Smooth muscle cell (in vitro differentiated cells): ENCODE data around the gene ZNF850. TPM values are rescaled to one million over a fixed set of nuclear protein-coding genes. Genes with fewer than 3 reads are reported as not detected.

Experiments
- DNase-seq: peaks from one replicate; lab custom pipeline; 2025; ENCODE audit not compliant: unreplicated experiment; lab: John Stamatoyannopoulos, UW
- H2AFZ ChIP-seq: fragments of 200-600 bp; sonication (generic); 2 replicates; pipeline ENCODE4 v1.6.0; 2016; ENCODE audit warnings: antibody characterized with exemption, low read depth, mild to moderate bottlenecking
- H3F3A ChIP-seq: fragments of 200-600 bp; sonication (generic); 2 replicates; pipeline ENCODE4 v1.6.0; 2017; ENCODE audit warnings: antibody characterized with exemption, low read depth
- H3K27ac ChIP-seq: fragments of 200-600 bp; sonication (generic); 2 replicates; pipeline ENCODE4 v1.5.1; 2016; ENCODE audit warnings: low read depth, mild to moderate bottlenecking
- H3K27me3 ChIP-seq: fragments of 200-600 bp; sonication (generic); 2 replicates; pipeline ENCODE4 v1.6.1; 2016; ENCODE audit warnings: low read depth, mild to moderate bottlenecking
- H3K36me3 ChIP-seq: fragments of 200-600 bp; sonication (generic); 2 replicates; pipeline ENCODE4 v1.5.1; 2016; ENCODE audit warnings: low read depth
- H3K4me1 ChIP-seq: fragments of 200-600 bp; sonication (generic); 2 replicates; pipeline ENCODE4 v1.5.1; 2016; ENCODE audit warnings: low read depth
- H3K4me2 ChIP-seq: fragments of 200-600 bp; sonication (generic); 2 replicates; pipeline ENCODE4 v1.6.0; 2016; ENCODE audit warnings: mild to moderate bottlenecking
- H3K4me3 ChIP-seq: fragments of 200-600 bp; sonication (generic); 2 replicates; pipeline ENCODE4 v1.5.1; 2016; ENCODE audit warnings: mild to moderate bottlenecking
- H3K79me2 ChIP-seq: fragments of 200-600 bp; sonication (generic); 2 replicates; pipeline ENCODE4 v1.6.0; 2016; ENCODE audit warnings: low read depth, mild to moderate bottlenecking
- H3K9ac ChIP-seq: fragments of 200-600 bp; sonication (generic); 2 replicates; pipeline ENCODE4 v1.6.0; 2016; ENCODE audit warnings: low read depth
- H3K9me3 ChIP-seq: fragments of 200-600 bp; sonication (generic); replicated peaks from 2 replicates; pipeline ENCODE4 v1.5.1; 2016; ENCODE audit warnings: low read depth
- H4K20me1 ChIP-seq: fragments of 200-600 bp; sonication (generic); 2 replicates; pipeline ENCODE4 v1.6.0; 2016; ENCODE audit warnings: low read depth
- CTCF ChIP-seq: fragments of 200-600 bp; sonication (generic); IDR thresholded peaks from 2 replicates; pipeline ENCODE4 v1.5.1; 2017; ENCODE audit warnings: borderline replicate concordance, mild to moderate bottlenecking, antibody characterized with exemption; ENCODE audit not compliant: insufficient read depth, poor library complexity, severe bottlenecking
- WGBS: methylation state at CpG from one replicate; pipeline ENCODE4 v1.1.7; 2016; ENCODE audit warnings: low lambda C conversion rate; 5-methylcytosine and 5-hydroxymethylcytosine counted together
- polyA plus RNA-seq: library from polyadenylated mRNA; unstranded; fragments of >200 nt; fragmentation: Nextera tagmentation; extraction: Ambion mirVana; gene quantifications from 2 replicates; pipeline ENCODE4 v1.2.1, GENCODE V29; 2016
- total RNA-seq: library from RNA; depleted of rRNA; stranded (reverse); fragments of >200 nt; gene quantifications from 2 replicates; pipeline ENCODE4 v1.2.3, GENCODE V29; 2014

The ZNF850 gene
- total and polyA plus RNA-seq, 2 experiments from 2014 or later: 0.78 to 2.8 TPM

DNA sequence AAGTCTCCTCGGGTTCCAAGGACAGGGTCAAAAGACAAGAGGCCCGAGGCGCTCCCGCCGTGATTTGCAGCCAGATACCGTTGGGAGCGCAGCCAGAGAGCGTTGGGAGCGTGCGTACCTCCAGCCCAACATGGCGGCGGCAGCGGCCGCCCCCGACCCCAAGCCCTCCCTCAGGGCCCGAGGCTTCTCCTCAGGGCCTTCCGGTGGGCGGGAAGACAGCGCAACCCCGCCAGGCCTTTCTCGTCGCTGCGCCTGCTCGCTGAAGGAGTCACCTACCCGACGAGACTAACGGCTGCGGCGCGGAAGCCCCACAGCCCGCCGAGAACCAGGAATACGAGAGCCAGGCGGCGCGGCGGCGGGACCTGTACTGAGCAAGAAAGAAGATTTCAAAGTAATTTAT, 3.2 kb upstream of the ZNF850 start:
- Histone ChIP-seq H3K79me2 (peaks cover 8% of the 10 kb centered on the region), H3K36me3 (no peaks in the 10 kb centered on the region), H4K20me1 (no peaks in the 10 kb centered on the region), H3K9me3 (no peaks in the 10 kb centered on the region), H3F3A (no peaks in the 10 kb centered on the region), H2AFZ (no peak overlapping the region), H3K4me2 (no peak overlapping the region), H3K9ac (no peak overlapping the region), H3K27ac (no peak overlapping the region), H3K4me3 (no peak overlapping the region), H3K4me1 (no peaks in the 10 kb centered on the region), H3K27me3 (no peaks in the 10 kb centered on the region)
- no peak for DNase-seq
- over 99% methylated on average over 38 of the region's 38 CpGs for WGBS
- no peak for TF ChIP-seq CTCF

- peaks cover 30% of the 10 kb centered on the region for H3K79me2 ChIP-seq
- H3F3A ChIP-seq: no peaks in the 10 kb centered on the region
- H3K9me3 ChIP-seq: no peaks in the 10 kb centered on the region
- no peak for DNase-seq
- no peaks in the 10 kb centered on the region for H3K36me3 ChIP-seq
- H2AFZ ChIP-seq: peak overlapping the region; percentile 97
- no peak overlapping the region for H3K9ac ChIP-seq
- H3K4me2 ChIP-seq: peak overlapping the region; percentile 87
- no peaks in the 10 kb centered on the region for H3K27me3 ChIP-seq
- H3K4me1 ChIP-seq: no peaks in the 10 kb centered on the region
- peak overlapping the region; percentile 85 for H3K4me3 ChIP-seq
- no peak for TF ChIP-seq CTCF
- H3K27ac ChIP-seq: no peak overlapping the region
- WGBS: 21% methylated on average over 15 of the region's 15 CpGs
- no peaks in the 10 kb centered on the region for H4K20me1 ChIP-seq
These were observed 594 bp upstream of the ZNF850 start for GRCh38 chr19:36773223-36773579.

DNA sequence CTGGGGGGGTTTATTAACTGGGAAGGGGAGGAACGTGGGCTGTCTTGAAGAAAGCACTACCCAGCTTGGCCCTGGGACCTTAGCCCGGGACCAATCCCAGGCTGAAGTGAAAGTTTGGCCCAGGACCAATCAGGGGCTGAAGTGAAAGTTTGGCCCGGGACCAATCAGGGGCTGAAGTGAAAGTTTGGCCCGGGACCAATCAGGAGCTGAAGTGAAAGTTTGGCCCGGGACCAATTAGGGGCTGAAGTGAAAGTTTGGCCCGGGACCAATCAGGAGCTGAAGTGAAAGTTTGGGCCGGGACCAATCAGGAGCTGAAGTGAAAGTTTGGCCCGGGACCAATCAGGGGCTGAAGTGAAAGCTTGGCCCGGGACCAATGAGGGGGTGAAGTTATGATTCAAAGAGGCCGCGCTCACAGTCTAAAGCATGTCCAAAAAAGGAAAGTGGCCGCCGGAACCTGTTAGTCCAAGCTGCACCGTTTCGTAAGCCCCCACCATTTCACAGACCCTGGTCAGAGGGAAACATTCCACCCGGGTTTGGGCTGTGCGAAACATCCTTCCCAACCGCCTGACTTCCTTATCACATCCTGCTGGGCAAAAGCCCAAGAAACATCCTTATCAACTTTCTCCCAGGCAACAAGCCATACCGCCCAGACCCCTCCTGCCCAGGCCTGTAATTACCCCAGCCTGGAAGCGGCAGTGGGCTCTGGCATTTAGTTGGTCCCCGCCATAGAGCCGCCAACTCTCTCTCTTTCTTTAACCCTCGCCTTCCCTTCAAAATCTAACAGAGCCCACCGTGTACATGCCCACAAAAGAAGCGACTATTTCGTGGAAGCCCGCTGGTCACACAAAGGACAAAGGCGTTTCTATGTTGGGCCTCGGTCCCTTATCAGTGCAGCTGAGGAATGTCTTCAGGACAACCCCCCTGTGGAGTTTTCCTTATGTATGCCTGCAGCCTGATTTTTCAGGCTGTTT, 1.1 kb downstream of the ZNF850 start:
- no peak for DNase-seq

More for the DNA sequence above, 1.1 kb downstream of the ZNF850 start:
- no peaks in the 10 kb centered on the region for H4K20me1 ChIP-seq
- 27% methylated on average over 29 of the region's 29 CpGs for WGBS
- TF ChIP-seq CTCF: no peak
- H3K79me2 ChIP-seq: peaks cover 38% of the 10 kb centered on the region
- H3F3A ChIP-seq: no peaks in the 10 kb centered on the region
- peak overlapping the region; percentile 87 for H3K4me2 ChIP-seq
- H3K27me3 ChIP-seq: no peaks in the 10 kb centered on the region
- peak overlapping the region; percentile 85 for H3K4me3 ChIP-seq
- peaks cover 3% of the 10 kb centered on the region for H3K36me3 ChIP-seq
- no peaks in the 10 kb centered on the region for H3K4me1 ChIP-seq
- H3K27ac ChIP-seq: peak overlapping the region; percentile 62
- peaks cover 3% of the 10 kb centered on the region for H3K9me3 ChIP-seq
- peak overlapping the region; percentile 97 for H2AFZ ChIP-seq
- H3K9ac ChIP-seq: peak overlapping the region; percentile 72
